Mammary epithelial cell (primary cell): ENCODE data around the gene ABCB11.

Experiments
- CTCF ChIP-seq, 2 donors: IDR thresholded peaks in 1 of 2; conservative IDR thresholded peaks in 1 of 2; 2 replicates each; pipeline ENCODE4 v1.5.1; 2011 to 2012; ENCODE audit warnings: inconsistent platforms in 2 of 2, low read length in 2 of 2, mild to moderate bottlenecking in 2 of 2, control low read depth in 1 of 2, low read depth in 1 of 2; ENCODE audit not compliant: insufficient read depth in 1 of 2; ENCODE audit errors: extremely low read depth in 1 of 2
- EZH2 ChIP-seq: IDR thresholded peaks from 2 replicates; pipeline ENCODE4 v1.6.1; 2012; ENCODE audit warnings: low read length, inconsistent platforms, borderline replicate concordance

- TF ChIP-seq CTCF (conservative IDR thresholded peaks at IDR 0.05 in 1 of 2, IDR thresholded peaks at IDR 0.05 in 1 of 2; ENCODE audit: extremely low read depth in 1 of 2, insufficient read depth in 1 of 2, low read depth in 1 of 2, low read length in 2 of 2) (no peak), EZH2 (no peak)
These were observed 3.9 kb upstream of the ABCB11 start for GRCh38 chr2:169034984-169035544.
